Measurements from ENCODE around the gene CEP41.

Gene CEP41

GRCh38 chr7:130366564-130366963 is 74.3 kb downstream of the CEP41 start:
- no peak for DNase-seq

DNA sequence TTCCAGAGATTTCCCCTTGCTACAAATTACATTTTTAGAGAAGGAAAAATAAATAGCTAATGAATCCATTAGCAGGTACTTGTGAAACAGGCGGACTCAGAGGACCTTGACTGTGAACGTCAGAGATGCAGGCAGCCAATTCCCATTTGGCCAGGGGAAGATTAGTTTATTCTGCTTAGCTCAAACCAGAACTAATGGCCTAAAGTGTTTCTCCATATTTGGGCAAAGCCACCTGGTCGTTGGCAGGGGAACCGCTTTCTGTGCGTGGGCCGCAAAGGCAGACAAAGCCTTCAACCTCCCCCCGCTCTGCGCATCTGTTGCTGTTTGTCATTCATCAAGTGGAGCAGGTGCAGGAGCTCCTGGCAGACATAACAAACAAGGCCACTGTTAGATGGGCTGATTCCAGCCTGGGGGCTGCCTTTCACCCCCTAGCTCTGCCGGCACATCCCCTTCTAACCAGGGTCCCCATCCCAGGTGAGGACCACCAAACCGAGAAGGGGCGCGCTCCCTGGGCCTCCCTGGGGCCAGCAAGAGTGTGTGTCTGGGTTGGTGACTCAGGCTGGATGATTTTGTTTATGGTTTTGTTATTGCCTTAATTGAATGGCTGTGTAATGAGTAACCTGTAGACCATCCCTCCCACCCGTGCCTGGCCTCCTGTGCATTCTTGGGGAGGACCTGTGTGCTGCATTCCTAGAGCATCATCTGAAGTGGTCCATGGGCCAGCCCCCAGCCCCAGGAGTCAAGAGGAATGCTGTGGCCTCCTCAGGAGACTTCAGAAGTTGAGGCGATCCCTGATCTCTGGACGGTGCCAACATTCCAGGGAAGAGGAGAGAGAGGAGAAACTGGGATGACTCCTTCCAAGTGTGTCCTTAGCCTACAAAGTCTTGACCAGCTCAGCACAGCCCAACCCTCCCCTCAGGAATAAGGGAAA is 75.0 kb downstream of the CEP41 start:
- DNase-seq, result no peak

DNA sequence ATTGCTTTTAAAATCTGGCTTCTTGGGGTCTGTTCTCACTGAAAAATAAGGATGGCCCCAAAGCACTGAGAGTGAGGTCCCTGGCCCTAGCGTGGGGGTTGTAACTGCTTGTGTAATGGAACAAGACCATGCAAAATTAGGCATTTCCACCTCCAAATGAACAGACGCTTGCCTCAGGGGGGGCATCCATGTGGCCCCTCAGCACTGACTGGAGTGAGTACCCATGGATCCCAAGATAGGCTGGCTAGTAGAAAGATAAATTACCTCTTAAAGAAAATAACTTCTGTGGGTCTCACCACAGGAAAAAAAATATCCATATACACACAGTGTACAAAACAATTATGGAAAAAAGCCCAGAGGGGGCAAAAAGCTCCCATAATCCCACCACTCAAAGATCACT is 75.7 kb downstream of the CEP41 start:
- no peak for DNase-seq

- no peak for DNase-seq
Measured at GRCh38 chr7:130364451-130364850, 76.4 kb downstream of the CEP41 start.

GRCh38 chr7:130363026-130363847 is 77.6 kb downstream of the CEP41 start:
- DNase-seq, result no peak

GRCh38 chr7:130362251-130362816 is 78.5 kb downstream of the CEP41 start:
- no peak for DNase-seq

- no peak for DNase-seq
Measured at GRCh38 chr7:130361681-130362080, 79.1 kb downstream of the CEP41 start.

GRCh38 chr7:130360518-130360917 is 80.3 kb downstream of the CEP41 start:
- no peak for DNase-seq

GRCh38 chr7:130359276-130359857 is 81.4 kb downstream of the CEP41 start:
- no peak for DNase-seq

- no peak for DNase-seq
Measured at GRCh38 chr7:130358471-130358870, 82.3 kb downstream of the CEP41 start.

DNA sequence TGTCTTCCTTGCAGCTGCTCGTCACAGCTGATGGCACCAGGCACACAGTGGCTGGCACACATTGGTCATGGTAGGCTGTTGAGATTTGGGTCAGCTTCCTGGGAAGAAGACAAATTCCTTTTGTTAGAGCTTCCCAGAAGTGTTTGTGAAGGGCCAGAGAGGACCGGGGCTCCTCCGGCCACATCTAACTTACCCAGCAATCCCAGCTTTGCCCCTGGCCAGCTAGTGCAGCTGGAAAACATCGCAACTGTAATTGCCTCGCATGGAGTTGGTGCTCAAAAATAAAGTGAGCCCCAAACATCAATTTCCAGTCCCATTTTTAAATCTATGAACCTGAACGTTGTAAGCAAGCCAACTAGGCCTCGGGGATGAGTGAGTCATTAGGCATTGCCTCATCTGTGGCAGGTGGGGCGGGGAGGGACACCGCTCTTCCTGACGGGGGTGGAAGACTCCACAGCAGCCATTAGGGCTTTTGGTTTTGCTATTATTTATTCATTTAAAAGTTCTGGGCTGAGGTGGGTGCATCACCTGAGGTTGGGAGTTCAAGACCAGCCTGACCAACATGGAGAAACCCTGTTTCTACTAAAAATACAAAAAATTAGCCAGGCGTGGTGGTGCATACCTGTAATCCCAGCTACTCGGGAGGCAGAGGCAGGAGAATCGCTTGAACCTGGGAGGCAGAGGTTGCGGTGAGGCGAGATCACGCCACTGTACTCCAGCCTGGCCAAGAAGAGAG is 83.8 kb downstream of the CEP41 start:
- DNase-seq, result no peak

DNA sequence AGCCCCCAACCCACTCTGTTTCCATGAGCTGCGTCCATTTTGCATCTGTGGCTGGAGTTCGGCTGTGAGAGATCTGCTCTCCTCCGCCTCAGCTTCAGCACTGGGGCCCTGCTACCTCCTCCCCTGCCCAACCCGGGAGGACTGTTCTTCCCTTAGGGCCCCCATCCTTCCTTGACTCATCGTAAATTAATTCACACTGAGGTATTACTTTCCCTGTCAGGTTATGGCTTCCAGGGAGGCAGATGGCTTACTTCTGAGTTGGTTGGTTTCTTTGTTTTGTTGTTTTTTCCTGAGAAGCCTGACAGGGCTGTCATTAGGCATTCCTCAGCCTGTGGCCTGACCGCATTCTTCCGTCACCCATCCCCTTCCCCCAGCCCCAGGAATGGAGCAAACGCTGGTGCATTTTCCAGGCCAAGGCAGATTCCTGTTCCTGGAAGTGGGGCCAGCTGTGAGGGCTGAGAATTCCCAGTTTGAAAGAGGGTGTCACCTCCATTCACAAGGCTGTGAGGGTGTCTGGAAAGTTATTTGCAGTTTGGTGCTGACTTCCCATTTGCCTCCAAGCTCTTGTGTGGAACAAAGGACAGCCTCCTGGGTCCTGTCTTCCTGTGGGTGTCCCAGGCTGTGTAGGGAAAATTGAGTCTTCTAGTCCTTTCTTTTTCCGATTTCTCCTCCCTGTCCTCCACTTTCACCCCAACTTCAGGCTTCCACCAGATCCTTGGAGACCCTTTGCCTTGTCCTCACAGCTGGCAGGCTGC is 84.5 kb downstream of the CEP41 start:
- DNase-seq, result no peak

GRCh38 chr7:130353196-130353595 is 87.6 kb downstream of the CEP41 start:
- no peak for DNase-seq

- DNase-seq, result no peak
Measured at GRCh38 chr7:130352194-130353074, 88.4 kb downstream of the CEP41 start.

DNA sequence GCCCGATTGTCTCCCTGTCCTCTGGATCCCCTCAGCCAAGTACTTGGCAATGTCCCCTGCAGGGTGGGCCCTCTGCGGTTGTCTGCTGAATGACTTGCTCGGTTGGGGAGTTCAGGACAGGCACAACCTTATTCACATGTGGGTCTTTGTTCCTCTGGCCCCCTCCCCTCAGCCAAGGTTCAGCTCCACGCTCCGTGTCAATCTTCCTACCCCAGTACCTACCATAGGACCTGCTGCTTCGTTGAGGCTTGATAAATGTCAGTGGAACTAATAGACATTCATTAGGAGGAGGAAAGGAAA is 89.1 kb downstream of the CEP41 start:
- no peak for DNase-seq

- DNase-seq, result no peak
Measured at GRCh38 chr7:130350945-130351790, 89.6 kb downstream of the CEP41 start.

GRCh38 chr7:130349911-130350782 is 90.7 kb downstream of the CEP41 start:
- DNase-seq, result no peak

DNA sequence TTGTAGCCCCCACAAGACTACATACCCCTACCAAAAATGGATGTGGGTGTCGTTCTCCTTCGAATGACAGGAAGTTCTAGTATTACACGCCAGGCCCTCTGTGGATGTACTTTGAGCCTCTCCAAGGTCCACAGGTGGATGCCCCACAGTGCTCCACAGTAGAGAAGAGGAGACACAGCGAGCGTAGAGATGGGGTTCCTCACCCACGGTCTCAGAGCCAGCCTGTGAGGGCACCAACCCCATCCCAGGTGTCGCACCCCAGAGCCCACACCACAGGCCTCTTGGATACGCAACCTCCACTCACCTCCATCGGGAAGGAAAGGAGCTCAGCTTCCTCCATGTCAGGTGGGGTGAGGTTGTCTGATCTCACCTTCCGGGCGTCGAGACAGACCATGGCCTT is 93.9 kb downstream of the CEP41 start:
- no peak for DNase-seq
